Calu3 (cell line): ENCODE results near the gene ZNF669. TPM values are rescaled to one million over a fixed set of nuclear protein-coding genes. Genes with fewer than 3 reads are reported as not detected.

Experiments used
- BruUV-seq: library from RNA; stranded (reverse); fragments of 400-500 nt; replicated peaks from 2 replicates; lab custom pipeline; 2021; lab: Mats Ljungman, UMichigan
- CTCF ChIA-PET: fragments of 300-600 bp; sonication (Branson Sonifier 250); formaldehyde crosslinking; loops from one replicate; lab custom pipeline; 2022; ENCODE audit warnings: antibody characterized with exemption; lab: Charles Lee
- DNase-seq: peaks from one replicate; pipeline ENCODE4 v3.0.0; 2022
- H3K27ac Mint-ChIP-seq: one replicate; pipeline ENCODE4 v1.8.0; 2022; ENCODE audit warnings: mixed read lengths; ENCODE audit not compliant: unreplicated experiment
- H3K27me3 Mint-ChIP-seq: one replicate; pipeline ENCODE4 v1.8.0; 2022; ENCODE audit warnings: mixed read lengths; ENCODE audit not compliant: unreplicated experiment
- H3K36me3 Mint-ChIP-seq: one replicate; pipeline ENCODE4 v1.8.0; 2022; ENCODE audit warnings: mild to moderate bottlenecking, moderate library complexity, mixed read lengths; ENCODE audit not compliant: insufficient read depth, unreplicated experiment
- H3K4me1 Mint-ChIP-seq: one replicate; pipeline ENCODE4 v1.8.0; 2022; ENCODE audit warnings: mild to moderate bottlenecking, low read depth, mixed read lengths; ENCODE audit not compliant: unreplicated experiment
- H3K4me3 Mint-ChIP-seq: one replicate; pipeline ENCODE4 v1.8.0; 2022; ENCODE audit warnings: mild to moderate bottlenecking, low read depth, moderate library complexity, mixed read lengths; ENCODE audit not compliant: unreplicated experiment
- H3K9me3 Mint-ChIP-seq: one replicate; pipeline ENCODE4 v1.8.0; 2022; ENCODE audit warnings: low read depth, mixed read lengths; ENCODE audit not compliant: unreplicated experiment
- CTCF ChIP-seq: fragments of 200-600 bp; IDR thresholded peaks from one replicate; pipeline ENCODE4 v1.8.0; 2022; ENCODE audit warnings: antibody characterized with exemption; ENCODE audit not compliant: unreplicated experiment
- intact Hi-C: fragments of 100-400 bp; cut with micrococcal nuclease; formaldehyde crosslinking; loops from one replicate; pipeline ENCODE4 v1.10.0; 2022; ENCODE audit not compliant: unreplicated experiment
- total RNA-seq: library from RNA; stranded (reverse); gene quantifications from 2 replicates; pipeline ENCODE4 v1.2.3, GENCODE V29; 2022

ZNF669 gene
- total RNA-seq, 1 experiment from 2014 or later: 10.5 TPM

GRCh38 chr1:247115141-247115510 lies 11.0 kb upstream of the ZNF669 start:
- DNase-seq: no peak
- no TSS peak for BruUV-seq
- no peak for TF ChIP-seq CTCF
- Mint-ChIP-seq H3K27ac (peak overlapping the region; percentile 78), H3K4me3 (peak overlapping the region; percentile 30), H3K27me3 (peaks cover 3% of the 10 kb centered on the region), H3K4me1 (peaks cover 8% of the 10 kb centered on the region), H3K9me3 (peaks cover 3% of the 10 kb centered on the region), H3K36me3 (peaks cover 35% of the 10 kb centered on the region)
- CTCF ChIA-PET: interaction anchor here (0.6 kb wide), 1 partner anchor 22 kb away, joined by 3 read pairs; no protein-coding TSS in a partner anchor
- intact Hi-C loops: no loop called here

- H3K4me1 Mint-ChIP-seq: peaks cover 8% of the 10 kb centered on the region
- H3K27ac Mint-ChIP-seq: peak overlapping the region; percentile 78
- peaks cover 6% of the 10 kb centered on the region for H3K9me3 Mint-ChIP-seq
- H3K36me3 Mint-ChIP-seq: peaks cover 35% of the 10 kb centered on the region
- peak overlapping the region; percentile 30 for H3K4me3 Mint-ChIP-seq
- DNase-seq: no peak
- BruUV-seq: no TSS peak
- CTCF ChIA-PET: interaction anchor here (0.6 kb wide), 3 partner anchors 21 to 469 kb away, joined by 3 to 8 read pairs (median 3); no protein-coding TSS in a partner anchor
- H3K27me3 Mint-ChIP-seq: peaks cover 9% of the 10 kb centered on the region
- TF ChIP-seq CTCF: no peak
- intact Hi-C loops: no loop called here
Measured at GRCh38 chr1:247114351-247115140, 10.4 kb upstream of the ZNF669 start.

GRCh38 chr1:247113733-247114271 lies 9.6 kb upstream of the ZNF669 start:
- no peak for DNase-seq
- H3K9me3 Mint-ChIP-seq: peaks cover 9% of the 10 kb centered on the region
- intact Hi-C loops: no loop called here
- CTCF ChIA-PET: interaction anchor here (0.6 kb wide), 1 partner anchor 470 kb away, joined by 3 read pairs; no protein-coding TSS in a partner anchor
- H3K27me3 Mint-ChIP-seq: peaks cover 14% of the 10 kb centered on the region
- no peak overlapping the region for H3K27ac Mint-ChIP-seq
- H3K36me3 Mint-ChIP-seq: peaks cover 31% of the 10 kb centered on the region
- BruUV-seq: no TSS peak
- peaks cover 8% of the 10 kb centered on the region for H3K4me1 Mint-ChIP-seq
- H3K4me3 Mint-ChIP-seq: no peak overlapping the region
- TF ChIP-seq CTCF: no peak

- Mint-ChIP-seq H3K9me3 (peaks cover 13% of the 10 kb centered on the region), H3K36me3 (peaks cover 30% of the 10 kb centered on the region), H3K4me1 (peaks cover 8% of the 10 kb centered on the region), H3K4me3 (no peak overlapping the region), H3K27ac (no peak overlapping the region), H3K27me3 (peaks cover 14% of the 10 kb centered on the region)
- no peak for DNase-seq
- no TSS peak for BruUV-seq
- CTCF ChIA-PET: no interaction called here
- TF ChIP-seq CTCF: no peak
- intact Hi-C loops: no loop called here
Measured at GRCh38 chr1:247113094-247113497, 8.9 kb upstream of the ZNF669 start.
